Gastrocnemius medialis (tissue), 4 donors: Measurements from ENCODE around the gene RRM2.

ENCODE experiments used
- POLR2A ChIP-seq, 2 donors: fragments of 450-650 bp; IDR thresholded peaks; one replicate each; pipeline ENCODE4 v1.6.1; 2017; ENCODE audit warnings: antibody characterized with exemption in 2 of 2, mild to moderate bottlenecking in 2 of 2, moderate library complexity in 2 of 2
- TF ChIP-seq, protein P1 (sequence below), 5 experiments: fragments of 450-650 bp in 3 of 5; fragments of 200-600 bp in 2 of 5; sonication (generic) in 2 of 5; IDR thresholded peaks in 4 of 5; conservative IDR thresholded peaks in 1 of 5; 1 replicate in 4 of 5; 2 replicates in 1 of 5; pipeline ENCODE4 v1.5.1; 2016 to 2019; ENCODE audit warnings: antibody characterized with exemption in 5 of 5, mild to moderate bottlenecking in 3 of 5, moderate library complexity in 3 of 5

DNA sequence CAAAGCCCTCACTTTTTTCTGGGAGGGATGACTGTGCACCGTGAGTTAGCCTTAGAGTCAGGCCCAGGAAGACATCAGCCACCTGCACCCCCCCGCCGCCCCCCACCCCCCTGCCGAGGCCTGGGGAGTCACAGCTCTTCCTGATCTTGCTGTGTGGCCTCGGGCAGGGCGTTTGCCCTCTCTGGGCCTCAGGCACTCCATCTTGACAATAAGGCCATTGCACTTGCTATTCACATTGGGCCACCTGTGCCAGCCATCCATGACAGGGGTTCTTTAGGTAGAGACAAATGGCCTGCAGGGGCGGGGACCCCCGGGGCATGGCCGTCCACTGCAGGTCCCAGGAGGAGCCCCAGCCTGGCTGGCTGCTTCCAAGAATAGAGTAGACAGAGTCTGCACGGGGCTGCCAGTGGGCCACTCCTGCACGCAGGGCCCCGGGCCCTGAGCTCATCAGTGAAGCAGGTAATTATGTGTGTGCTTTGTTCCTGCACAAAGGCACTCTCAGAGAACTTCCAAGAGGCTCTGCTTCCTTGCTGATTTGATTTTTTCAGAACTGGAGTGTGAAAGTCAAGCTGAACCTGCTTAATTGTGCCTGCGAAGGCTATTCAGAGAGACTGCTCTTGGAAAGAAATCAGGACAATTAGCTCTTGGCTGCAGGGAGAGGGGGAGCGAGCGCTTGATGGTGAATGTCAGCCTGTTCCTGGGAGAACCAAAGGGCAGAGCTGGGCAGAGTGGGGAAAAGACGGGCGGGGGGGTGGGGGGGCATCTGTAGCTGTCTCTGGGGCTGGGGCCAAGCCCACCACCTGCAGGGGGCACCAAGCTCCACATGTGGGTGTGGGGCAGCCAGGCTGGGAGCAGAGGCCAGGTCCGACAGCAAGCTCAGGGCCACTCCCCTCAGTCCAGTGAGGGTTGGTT, 40.3 kb downstream of the RRM2 start:
- TF ChIP-seq, protein P1, sequence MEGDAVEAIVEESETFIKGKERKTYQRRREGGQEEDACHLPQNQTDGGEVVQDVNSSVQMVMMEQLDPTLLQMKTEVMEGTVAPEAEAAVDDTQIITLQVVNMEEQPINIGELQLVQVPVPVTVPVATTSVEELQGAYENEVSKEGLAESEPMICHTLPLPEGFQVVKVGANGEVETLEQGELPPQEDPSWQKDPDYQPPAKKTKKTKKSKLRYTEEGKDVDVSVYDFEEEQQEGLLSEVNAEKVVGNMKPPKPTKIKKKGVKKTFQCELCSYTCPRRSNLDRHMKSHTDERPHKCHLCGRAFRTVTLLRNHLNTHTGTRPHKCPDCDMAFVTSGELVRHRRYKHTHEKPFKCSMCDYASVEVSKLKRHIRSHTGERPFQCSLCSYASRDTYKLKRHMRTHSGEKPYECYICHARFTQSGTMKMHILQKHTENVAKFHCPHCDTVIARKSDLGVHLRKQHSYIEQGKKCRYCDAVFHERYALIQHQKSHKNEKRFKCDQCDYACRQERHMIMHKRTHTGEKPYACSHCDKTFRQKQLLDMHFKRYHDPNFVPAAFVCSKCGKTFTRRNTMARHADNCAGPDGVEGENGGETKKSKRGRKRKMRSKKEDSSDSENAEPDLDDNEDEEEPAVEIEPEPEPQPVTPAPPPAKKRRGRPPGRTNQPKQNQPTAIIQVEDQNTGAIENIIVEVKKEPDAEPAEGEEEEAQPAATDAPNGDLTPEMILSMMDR (IDR thresholded peaks at IDR 0.05 in 4 of 5, conservative IDR thresholded peaks at IDR 0.05 in 1 of 5): no peak
- TF ChIP-seq POLR2A (IDR thresholded peaks at IDR 0.05): no peak
